NT2/D1 (cell line): ENCODE results near the gene ACTR1A.
A peak's percentile ranks its signal among the peaks of the same experiment; 100 is the strongest.

ENCODE experiments used
- DNase-seq: peaks from one replicate; pipeline ENCODE4 v3.0.0-alpha.2; 2011; ENCODE audit warnings: low read depth, low spot score
- H3K27me3 ChIP-seq: 2 replicates; pipeline ENCODE4 v1.6.0; 2011; ENCODE audit warnings: mild to moderate bottlenecking; ENCODE audit not compliant: insufficient read length, insufficient read depth
- H3K36me3 ChIP-seq: 2 replicates; pipeline ENCODE4 v1.6.1; 2011; ENCODE audit warnings: mild to moderate bottlenecking, low read length, mixed read lengths; ENCODE audit not compliant: insufficient read depth, insufficient read length
- H3K4me1 ChIP-seq: 2 replicates; pipeline ENCODE4 v1.5.1; 2011; ENCODE audit not compliant: insufficient read depth, insufficient read length
- H3K4me3 ChIP-seq: 2 replicates; pipeline ENCODE4 v1.5.1; 2011; ENCODE audit warnings: low read depth; ENCODE audit not compliant: insufficient read length
- H3K9ac ChIP-seq: 2 replicates; pipeline ENCODE4 v1.6.0; 2011; ENCODE audit warnings: low read depth; ENCODE audit not compliant: insufficient read length
- H3K9me3 ChIP-seq: 2 replicates; pipeline ENCODE4 v1.5.1; 2011; ENCODE audit warnings: mild to moderate bottlenecking, low read length; ENCODE audit not compliant: insufficient read depth
- SUZ12 ChIP-seq: IDR thresholded peaks from 2 replicates; pipeline ENCODE4 v1.6.1; 2011; ENCODE audit not compliant: insufficient read length, insufficient read depth; ENCODE audit errors: extremely low read depth
- YY1 ChIP-seq: IDR thresholded peaks from 2 replicates; pipeline ENCODE4 v1.6.1; 2011; ENCODE audit not compliant: insufficient read length, insufficient read depth
- ZNF274 ChIP-seq: IDR thresholded peaks from 2 replicates; pipeline ENCODE4 v1.6.1; 2011; ENCODE audit warnings: mild to moderate bottlenecking, low read depth, low read length

Gene ACTR1A

DNA sequence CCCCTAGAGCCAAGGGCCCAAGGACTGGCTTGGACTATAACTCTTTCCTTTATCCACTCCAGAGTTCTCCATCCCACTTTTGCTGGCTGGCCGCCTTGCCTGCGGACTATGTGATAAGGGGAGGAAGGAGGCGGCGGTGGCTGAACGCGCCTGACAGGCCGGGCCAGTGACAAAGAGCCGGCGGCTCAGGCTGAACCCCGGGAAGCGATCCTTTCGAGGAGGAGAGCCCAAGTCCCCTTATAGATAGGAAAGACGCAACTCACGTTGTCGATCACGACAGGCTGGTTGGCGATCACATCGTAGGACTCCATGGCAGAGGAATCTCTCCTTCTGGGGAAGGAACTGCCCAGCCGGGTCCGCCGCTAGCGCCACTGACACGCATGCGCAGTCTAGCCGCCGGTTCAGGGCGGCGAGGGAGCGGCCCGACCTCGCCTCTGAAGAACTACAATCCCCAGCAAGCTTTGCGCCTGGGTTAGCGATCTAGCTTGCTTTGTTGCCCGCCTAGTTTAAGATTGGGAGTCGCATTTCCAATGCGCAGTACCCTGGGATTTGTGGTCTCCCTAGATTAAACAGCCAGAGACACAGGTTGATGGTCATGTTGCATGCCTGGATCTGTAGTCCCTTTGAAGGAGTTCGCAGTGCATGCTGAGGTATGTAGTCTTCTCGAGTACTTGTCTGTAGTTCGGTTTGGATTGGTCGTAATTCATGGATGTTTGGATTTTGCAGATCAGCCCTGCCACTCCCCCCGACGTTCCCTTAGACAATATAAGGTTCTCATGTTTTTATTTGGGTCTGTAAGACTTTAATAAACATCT is at the start of gene ACTR1A:
Gene ACTR1A, minus strand, starts transcription at position 376 of the 815 bp plus-strand sequence. Its CDS starts 65 bp downstream, at position 311.
- peaks cover 18% of the 10 kb centered on the region for H3K36me3 ChIP-seq
- H3K27me3 ChIP-seq, result no peaks in the 10 kb centered on the region
- DNase-seq, result peak; percentile 95
- peak within 1 kb of the TSS; percentile 84 for H3K9ac ChIP-seq
- H3K4me3 ChIP-seq, result peak within 1 kb of the TSS; percentile 81
- H3K4me1 ChIP-seq, result no peaks in the 10 kb centered on the region
- H3K9me3 ChIP-seq, result no peaks in the 10 kb centered on the region
- no peak for TF ChIP-seq SUZ12
- TF ChIP-seq YY1, result no peak
- TF ChIP-seq ZNF274, result no peak

DNA sequence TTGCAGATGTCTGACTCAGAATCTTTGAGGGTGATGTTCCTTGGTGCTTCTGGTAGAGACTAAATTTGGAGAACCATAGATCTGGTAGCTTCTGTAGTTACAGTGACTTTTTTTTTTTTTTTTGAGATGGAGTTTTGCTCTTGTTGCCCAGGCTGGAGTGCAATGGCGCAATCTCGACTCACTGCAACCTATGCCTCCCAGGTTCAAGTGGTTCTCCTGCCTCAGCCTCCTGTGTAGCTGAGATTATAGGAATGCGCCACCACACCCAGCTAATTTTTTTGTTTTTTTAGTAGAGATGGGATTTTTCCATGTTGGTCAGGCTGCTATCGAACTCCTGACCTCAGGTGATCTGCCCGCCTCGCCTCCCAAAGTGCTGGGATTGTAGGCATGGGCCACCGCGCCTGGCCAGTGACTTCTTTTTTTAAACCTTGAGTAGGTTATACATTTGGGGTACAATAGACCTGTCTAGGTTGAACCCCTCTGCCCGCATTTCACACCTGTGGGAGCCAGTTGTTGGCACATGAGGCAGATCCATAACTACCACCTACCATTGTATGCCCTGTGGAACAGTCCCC is 48.2 kb upstream of the ACTR1A start:
- peaks cover 9% of the 10 kb centered on the region for H3K36me3 ChIP-seq
- H3K4me1 ChIP-seq, result no peaks in the 10 kb centered on the region
- H3K27me3 ChIP-seq, result no peaks in the 10 kb centered on the region
- H3K9me3 ChIP-seq, result no peaks in the 10 kb centered on the region
- H3K4me3 ChIP-seq, result no peak overlapping the region
- DNase-seq, result no peak
- no peak overlapping the region for H3K9ac ChIP-seq
- no peak for TF ChIP-seq YY1
- TF ChIP-seq ZNF274, result no peak
- no peak for TF ChIP-seq SUZ12

DNA sequence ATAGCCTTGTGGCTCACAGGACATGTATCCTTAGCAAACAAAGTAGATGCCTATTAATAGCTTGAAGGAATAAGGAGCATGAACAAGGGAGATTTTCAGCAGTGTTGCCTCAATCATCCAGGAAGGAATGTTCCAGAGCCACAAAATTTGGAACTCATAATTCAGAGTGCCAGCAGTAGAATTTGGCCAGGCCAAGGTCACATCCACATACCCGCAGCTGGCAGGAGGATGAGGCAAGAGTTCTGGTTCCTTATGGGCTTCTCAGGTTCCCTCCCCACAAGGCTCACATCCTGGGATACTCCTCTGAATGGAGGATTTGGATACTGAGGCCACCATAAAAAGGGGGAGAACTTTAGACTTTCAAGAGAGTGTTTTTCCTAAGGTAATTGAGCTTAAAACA is 47.0 kb upstream of the ACTR1A start:
- peaks cover 9% of the 10 kb centered on the region for H3K36me3 ChIP-seq
- TF ChIP-seq ZNF274 (no peak), YY1 (no peak), SUZ12 (no peak)
- H3K4me1 ChIP-seq, result no peaks in the 10 kb centered on the region

DNA sequence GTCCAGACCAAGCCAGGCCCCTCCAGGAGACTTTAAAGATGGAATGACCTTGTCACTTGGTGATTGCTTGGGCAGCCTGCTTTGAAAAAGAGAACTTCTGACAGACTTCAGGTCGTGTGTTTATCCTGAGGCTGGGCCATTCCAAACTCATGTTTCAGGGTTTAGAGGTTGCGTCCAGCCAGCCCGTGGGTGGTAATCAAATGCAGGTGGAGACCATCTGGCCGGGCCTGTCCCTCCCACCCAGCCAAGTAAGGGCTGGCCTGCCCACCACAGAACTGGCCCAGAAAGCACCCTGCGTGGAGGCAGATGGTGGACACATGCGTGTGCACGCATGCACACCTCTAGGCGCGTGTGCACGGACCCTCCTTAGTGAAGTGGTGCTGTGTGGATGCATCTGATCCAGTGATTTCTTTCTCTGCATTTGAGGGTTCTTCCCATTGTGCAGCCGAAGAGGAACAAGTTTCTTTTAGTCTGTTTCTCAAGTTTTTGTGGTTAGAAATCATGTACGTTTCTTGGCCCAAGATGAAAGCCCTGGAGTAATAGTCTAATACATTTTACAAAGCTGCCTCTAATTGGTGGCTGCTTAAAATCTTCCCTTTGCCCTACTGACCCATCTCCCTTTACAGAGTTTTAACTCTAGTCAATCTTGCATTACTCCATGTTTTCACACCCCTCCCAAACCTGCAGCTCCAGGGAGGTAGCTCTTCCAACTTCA is 44.3 kb upstream of the ACTR1A start:
- Histone ChIP-seq H3K36me3 (peaks cover 9% of the 10 kb centered on the region), H3K4me1 (no peaks in the 10 kb centered on the region), H3K27me3 (no peaks in the 10 kb centered on the region), H3K4me3 (no peak overlapping the region), H3K9me3 (no peaks in the 10 kb centered on the region), H3K9ac (no peak overlapping the region)
- no peak for DNase-seq
- TF ChIP-seq SUZ12 (no peak), ZNF274 (no peak), YY1 (no peak)

More for the DNA sequence above, 47.0 kb upstream of the ACTR1A start:
- Histone ChIP-seq H3K9ac (no peak overlapping the region), H3K27me3 (no peaks in the 10 kb centered on the region), H3K4me3 (no peak overlapping the region), H3K9me3 (no peaks in the 10 kb centered on the region)
- DNase-seq, result no peak

DNA sequence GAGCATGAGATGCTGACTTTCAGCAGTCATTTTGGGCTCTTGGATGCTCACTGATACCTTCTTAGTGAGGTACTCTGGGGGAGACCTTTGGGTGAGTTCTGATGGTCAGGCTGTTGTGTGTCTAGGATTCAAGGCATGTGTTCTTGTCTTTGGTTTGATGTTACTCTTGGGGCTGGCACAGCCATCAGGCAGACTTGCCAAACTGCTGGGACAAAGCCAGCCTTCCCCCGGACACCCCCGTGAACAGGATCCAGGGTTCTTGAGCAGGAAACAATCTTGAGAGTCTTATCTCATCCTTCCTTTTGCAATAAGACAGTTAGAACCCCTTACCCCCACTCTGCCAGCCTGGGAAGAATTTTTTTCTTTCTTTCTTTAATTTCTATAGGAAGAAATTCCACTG is 43.5 kb upstream of the ACTR1A start:
- TF ChIP-seq SUZ12 (no peak), ZNF274 (no peak), YY1 (no peak)

DNA sequence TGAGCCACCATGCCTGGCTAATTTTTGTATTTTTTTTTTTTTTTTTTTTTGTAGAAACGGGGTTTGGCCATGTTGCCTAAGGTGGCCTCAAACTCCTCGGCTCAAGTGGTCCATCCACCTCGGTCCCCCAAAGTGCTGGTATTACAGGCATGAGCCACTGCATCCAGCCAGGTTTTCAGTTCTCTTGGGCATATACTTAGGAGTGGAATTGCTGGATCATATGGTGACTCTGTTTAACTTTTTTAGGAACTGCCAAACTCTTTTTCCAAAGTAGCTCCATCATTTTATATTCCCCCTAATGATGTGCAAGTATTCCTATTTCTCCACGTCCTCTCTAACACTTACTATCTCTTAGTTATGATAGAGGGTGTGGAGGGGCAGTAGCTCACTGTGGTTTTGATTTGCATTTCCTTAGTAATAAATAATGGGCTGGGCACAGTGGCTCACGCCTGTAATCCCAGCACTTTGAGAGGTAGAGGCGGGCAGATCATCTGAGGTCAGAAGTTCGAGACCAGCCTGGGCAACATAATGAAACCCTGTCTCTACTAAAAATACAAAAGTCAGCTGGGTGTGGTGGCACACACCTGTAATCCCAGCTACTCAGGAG is 42.9 kb upstream of the ACTR1A start:
- TF ChIP-seq SUZ12, result no peak
- TF ChIP-seq ZNF274, result no peak
- TF ChIP-seq YY1, result no peak
- no peak overlapping the region for H3K4me3 ChIP-seq
- DNase-seq, result no peak
- no peaks in the 10 kb centered on the region for H3K27me3 ChIP-seq
- H3K4me1 ChIP-seq, result no peaks in the 10 kb centered on the region
- H3K36me3 ChIP-seq, result peaks cover 5% of the 10 kb centered on the region
- H3K9me3 ChIP-seq, result no peaks in the 10 kb centered on the region
- no peak overlapping the region for H3K9ac ChIP-seq

More for the DNA sequence above, 43.5 kb upstream of the ACTR1A start:
- Histone ChIP-seq H3K4me3 (no peak overlapping the region), H3K4me1 (no peaks in the 10 kb centered on the region), H3K9me3 (no peaks in the 10 kb centered on the region), H3K36me3 (peaks cover 7% of the 10 kb centered on the region), H3K27me3 (no peaks in the 10 kb centered on the region), H3K9ac (no peak overlapping the region)
- no peak for DNase-seq

DNA sequence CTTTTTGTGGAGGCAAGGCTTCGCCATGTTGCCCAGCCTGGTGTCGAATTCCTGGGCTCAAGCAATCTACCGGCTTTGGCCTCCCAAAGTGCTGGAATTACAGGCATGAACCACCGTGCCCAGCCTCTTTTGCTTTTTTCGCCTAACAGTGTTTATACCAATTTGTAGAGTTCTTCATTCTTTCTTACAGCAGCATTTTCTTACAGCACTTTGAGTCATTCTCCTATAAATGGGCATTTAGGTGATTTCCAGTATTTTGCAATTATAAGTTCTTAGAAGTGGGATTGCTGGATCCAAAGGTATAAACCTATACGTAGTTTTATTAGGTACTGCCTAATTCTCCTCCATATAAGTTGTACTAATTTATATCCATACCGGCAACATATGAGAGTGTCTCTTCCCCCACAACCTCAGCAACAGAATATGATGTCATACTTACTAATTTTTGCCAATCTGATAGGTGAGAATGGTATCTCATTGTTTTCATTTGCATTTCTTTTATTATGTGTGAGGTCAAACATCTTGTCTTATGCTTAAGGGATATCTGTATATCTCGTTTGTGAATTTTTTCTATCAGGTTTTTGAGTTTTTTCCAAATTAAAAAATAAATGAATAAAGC is 40.4 kb upstream of the ACTR1A start:
- no peak for TF ChIP-seq SUZ12
- TF ChIP-seq ZNF274, result no peak
- TF ChIP-seq YY1, result no peak
- no peak for DNase-seq
- Histone ChIP-seq H3K36me3 (no peaks in the 10 kb centered on the region), H3K4me3 (no peak overlapping the region), H3K4me1 (no peaks in the 10 kb centered on the region), H3K9me3 (no peaks in the 10 kb centered on the region), H3K27me3 (no peaks in the 10 kb centered on the region), H3K9ac (no peak overlapping the region)
